ENCODE data around the gene CRY2.

DNA sequence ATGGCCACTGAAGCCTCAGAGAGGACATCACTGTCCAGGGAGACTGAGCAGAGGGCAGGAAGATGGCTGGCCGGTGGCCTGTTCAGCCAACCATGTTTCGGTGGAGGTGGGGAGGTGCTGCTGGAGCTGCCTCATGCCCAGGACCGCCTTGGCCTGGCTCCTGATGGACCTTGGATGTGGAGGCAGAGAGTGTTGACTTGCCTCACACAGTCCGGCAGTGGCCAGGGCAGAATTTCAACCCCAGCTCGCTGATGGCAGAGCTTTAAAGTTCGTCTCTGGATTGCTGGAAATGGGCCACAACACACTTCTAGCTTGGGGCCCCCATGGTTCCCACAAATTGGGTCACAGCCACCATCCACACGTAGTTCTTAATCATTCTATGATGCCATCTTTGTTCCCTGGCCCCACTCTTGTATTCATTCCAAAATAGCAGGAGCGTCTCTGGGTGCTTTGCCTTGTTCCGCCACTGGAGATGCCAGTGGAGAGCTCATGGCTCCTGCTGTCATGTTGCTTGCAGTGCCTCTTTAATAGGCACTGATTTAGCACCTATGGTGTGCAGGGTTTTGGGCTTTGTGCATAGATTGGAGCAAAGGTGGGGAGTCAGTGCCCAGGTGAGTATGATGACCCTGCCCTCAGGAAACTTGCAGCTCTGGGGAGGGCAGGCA, 43.7 kb downstream of the CRY2 start:
- TF ChIP-seq CTCF (optimal IDR thresholded peaks at IDR 0.05 in 1 of 3, IDR thresholded peaks at IDR 0.05 in 1 of 3, conservative IDR thresholded peaks at IDR 0.05 in 1 of 3; ENCODE audit: extremely low read depth in 1 of 3, insufficient read depth in 2 of 3, low read length in 3 of 3), result peak in 1 of 3 experiments; percentile 9
- no peak for TF ChIP-seq EZH2 (IDR thresholded peaks at IDR 0.05; ENCODE audit: low read length)
